K562 (cell line): ENCODE data around the gene LTBP4. TPM values are rescaled to one million over a fixed set of nuclear protein-coding genes. Genes with fewer than 3 reads are reported as not detected.

Source experiments
- AFF1 ChIP-seq, 2 experiments: fragments of 450-650 bp; IDR thresholded peaks; 2 replicates each; pipeline ENCODE4 v1.6.1; 2018; ENCODE audit warnings: mild to moderate bottlenecking in 2 of 2, low read depth in 1 of 2; ENCODE audit not compliant: partially characterized antibody in 2 of 2
- CC2D1A ChIP-seq: fragments of 450-650 bp; IDR thresholded peaks from 2 replicates; pipeline ENCODE4 v1.6.1; 2017; ENCODE audit warnings: mild to moderate bottlenecking
- HIVEP1 ChIP-seq: fragments of 250-450 bp; sonication (Bioruptor Pico); IDR thresholded peaks from 2 replicates; pipeline ENCODE4 v1.4.0; 2020; ENCODE audit warnings: mild to moderate bottlenecking
- ILK ChIP-seq: fragments of 450-650 bp; IDR thresholded peaks from 2 replicates; pipeline ENCODE4 v1.6.1; 2016; ENCODE audit warnings: missing genetic modification characterization, low read depth, mild to moderate bottlenecking, missing compliant biosample characterization, moderate library complexity, borderline replicate concordance
- MEF2A ChIP-seq: IDR thresholded peaks from 2 replicates; pipeline ENCODE4 v1.6.1; 2011; ENCODE audit warnings: low read depth, mild to moderate bottlenecking, low read length, moderate library complexity; ENCODE audit not compliant: control insufficient read depth
- MXI1 ChIP-seq: IDR thresholded peaks from 2 replicates; pipeline ENCODE4 v1.6.1; 2011; ENCODE audit warnings: low read depth, mild to moderate bottlenecking, improper control_type of control experiment, low read length
- NCOA6 ChIP-seq: fragments of 450-650 bp; IDR thresholded peaks from 2 replicates; pipeline ENCODE4 v1.6.1; 2017; ENCODE audit warnings: mild to moderate bottlenecking
- NFE2 ChIP-seq: IDR thresholded peaks from 2 replicates; pipeline ENCODE4 v1.6.1; 2014; ENCODE audit warnings: antibody characterized with exemption, low read depth
- NRF1 ChIP-seq, 2 experiments: fragments of 450-650 bp; IDR thresholded peaks in 1 of 2; conservative IDR thresholded peaks in 1 of 2; 2 replicates each; pipeline ENCODE4 v1.6.1; 2014; ENCODE audit warnings: mild to moderate bottlenecking in 2 of 2
- PHF8 ChIP-seq: fragments of 200-600 bp; sonication (generic); IDR thresholded peaks from 2 replicates; pipeline ENCODE4 v1.6.1; 2012; ENCODE audit warnings: mixed run types, mild to moderate bottlenecking, inconsistent platforms, low read length, moderate library complexity, borderline replicate concordance
- RBFOX2 ChIP-seq: fragments of 200-400 bp; formaldehyde crosslinking; IDR thresholded peaks from 2 replicates; pipeline ENCODE4 v1.6.1; 2017; ENCODE audit warnings: low read depth, mild to moderate bottlenecking, low read length, moderate library complexity
- SAFB ChIP-seq: fragments of 200-400 bp; formaldehyde crosslinking; IDR thresholded peaks from 2 replicates; pipeline ENCODE4 v1.6.1; 2017; ENCODE audit warnings: low read depth, low read length, borderline replicate concordance
- STAT5A ChIP-seq: IDR thresholded peaks from 2 replicates; pipeline ENCODE4 v1.6.1; 2012; ENCODE audit warnings: low read length, inconsistent platforms, borderline replicate concordance
- TBP ChIP-seq: optimal IDR thresholded peaks from 2 replicates; pipeline ENCODE3; 2011; ENCODE audit warnings: low read depth, low read length, improper control_type of control experiment
- TCF7L2 ChIP-seq: fragments of 150-350 bp; IDR thresholded peaks from 2 replicates; pipeline ENCODE4 v1.6.1; 2016; ENCODE audit warnings: low read depth, mild to moderate bottlenecking, low read length, moderate library complexity
- ZNF124 ChIP-seq: sonication (generic); formaldehyde crosslinking; IDR thresholded peaks from 2 replicates; pipeline ENCODE4 v1.8.1; 2022; ENCODE audit warnings: missing genetic modification reagents
- ZNF175 ChIP-seq: fragments of 200-800 bp; sonication (Bioruptor generic); IDR thresholded peaks from 2 replicates; pipeline ENCODE4 v1.6.1; 2016; ENCODE audit warnings: low read depth, mild to moderate bottlenecking, missing genetic modification characterization, missing compliant biosample characterization
- ZNF57 ChIP-seq: fragments of 450-650 bp; formaldehyde crosslinking; IDR thresholded peaks from 2 replicates; pipeline ENCODE4 v1.4.0; 2020; ENCODE audit warnings: mild to moderate bottlenecking, moderate library complexity
- ZNF79 ChIP-seq: fragments of 250-450 bp; sonication (Bioruptor Pico); IDR thresholded peaks from 2 replicates; pipeline ENCODE4 v1.4.0; 2020; ENCODE audit warnings: low read depth, mild to moderate bottlenecking, moderate library complexity
- polyA plus RNA-seq, 8 experiments: library from polyadenylated mRNA; depleted of rRNA in 4 of 8; stranded (reverse) in 5 of 8; unstranded in 3 of 8; fragments of >200 nt; fragmentation: Nextera tagmentation in 2 of 8; fragmentation: Illumina TruSeq in 1 of 8; extraction: Ambion mirVana in 2 of 8; extraction: Trizol in 1 of 8; gene quantifications; 2 replicates each; pipeline versions ENCODE4 v1.2.1 to v1.2.3, GENCODE V29; 2011 to 2014; ENCODE audit warnings: inconsistent platforms in 1 of 8, missing spikeins in 1 of 8
- total RNA-seq, 7 experiments: library from RNA; depleted of rRNA in 6 of 7; stranded (reverse); fragments of >200 nt in 6 of 7; fragmentation: Illumina TruSeq in 2 of 7; extraction: Trizol in 2 of 7; gene quantifications; 2 replicates each; pipeline versions ENCODE4 v1.2.1 to v1.2.3, GENCODE V29; 2011 to 2021; ENCODE audit warnings: low replicate concordance in 1 of 7
- TF ChIP-seq, protein P1 (sequence below): fragments of 450-650 bp; IDR thresholded peaks from 2 replicates; pipeline ENCODE4 v1.6.1; 2016; ENCODE audit warnings: borderline replicate concordance
- TF ChIP-seq, protein P2 (sequence below): fragments of 450-650 bp; IDR thresholded peaks from 2 replicates; pipeline ENCODE4 v1.6.1; 2016; ENCODE audit warnings: missing biosample characterization, missing genetic modification characterization

LTBP4 gene
- total and polyA plus RNA-seq, 9 of the 15 experiments (the other 6 are each of a cell fraction or from before 2014, with no cell fraction given) = 0.35 to 160 (median 31.6) TPM

GRCh38 chr19:40613690-40614621, 12.8 kb downstream of the LTBP4 start (continued):
- TF ChIP-seq, protein P1, sequence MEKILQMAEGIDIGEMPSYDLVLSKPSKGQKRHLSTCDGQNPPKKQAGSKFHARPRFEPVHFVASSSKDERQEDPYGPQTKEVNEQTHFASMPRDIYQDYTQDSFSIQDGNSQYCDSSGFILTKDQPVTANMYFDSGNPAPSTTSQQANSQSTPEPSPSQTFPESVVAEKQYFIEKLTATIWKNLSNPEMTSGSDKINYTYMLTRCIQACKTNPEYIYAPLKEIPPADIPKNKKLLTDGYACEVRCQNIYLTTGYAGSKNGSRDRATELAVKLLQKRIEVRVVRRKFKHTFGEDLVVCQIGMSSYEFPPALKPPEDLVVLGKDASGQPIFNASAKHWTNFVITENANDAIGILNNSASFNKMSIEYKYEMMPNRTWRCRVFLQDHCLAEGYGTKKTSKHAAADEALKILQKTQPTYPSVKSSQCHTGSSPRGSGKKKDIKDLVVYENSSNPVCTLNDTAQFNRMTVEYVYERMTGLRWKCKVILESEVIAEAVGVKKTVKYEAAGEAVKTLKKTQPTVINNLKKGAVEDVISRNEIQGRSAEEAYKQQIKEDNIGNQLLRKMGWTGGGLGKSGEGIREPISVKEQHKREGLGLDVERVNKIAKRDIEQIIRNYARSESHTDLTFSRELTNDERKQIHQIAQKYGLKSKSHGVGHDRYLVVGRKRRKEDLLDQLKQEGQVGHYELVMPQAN = peak; percentile 52
- TF ChIP-seq CC2D1A = 0 out of 2 replicates have a peak, but pooled peaks have one; percentile 19
- TF ChIP-seq NCOA6 = peak; percentile 86
- no peak; the same call in 1 of the 2 replicates for TF ChIP-seq SAFB
- TF ChIP-seq ZNF79 = no peak
- TF ChIP-seq NRF1 (conservative IDR thresholded peaks at IDR 0.05 in 1 of 2, IDR thresholded peaks at IDR 0.05 in 1 of 2) = peak in 1 of 2 experiments; percentile 22; a peak in 2 of 4 replicates
- TF ChIP-seq PHF8 = peak; percentile 45; the same call in 1 of the 2 replicates
- no peak for TF ChIP-seq AFF1 (IDR thresholded peaks at IDR 0.05; ENCODE audit: low read depth in 1 of 2, partially characterized antibody in 2 of 2)
- TF ChIP-seq TCF7L2 = no peak
- TF ChIP-seq MXI1 = no peak
- TF ChIP-seq ZNF124 (CRISPR knock-in tag) = no peak
- TF ChIP-seq ZNF175 = no peak
- no peak for TF ChIP-seq NFE2
- TF ChIP-seq RBFOX2 = peak; percentile 59
- no peak for TF ChIP-seq STAT5A
- TF ChIP-seq HIVEP1 = no peak
- no peak for TF ChIP-seq ZNF57 (CRISPR knock-in tag)
- no peak for TF ChIP-seq MEF2A
- peak; percentile 29 for TF ChIP-seq TBP
- TF ChIP-seq, protein P2, sequence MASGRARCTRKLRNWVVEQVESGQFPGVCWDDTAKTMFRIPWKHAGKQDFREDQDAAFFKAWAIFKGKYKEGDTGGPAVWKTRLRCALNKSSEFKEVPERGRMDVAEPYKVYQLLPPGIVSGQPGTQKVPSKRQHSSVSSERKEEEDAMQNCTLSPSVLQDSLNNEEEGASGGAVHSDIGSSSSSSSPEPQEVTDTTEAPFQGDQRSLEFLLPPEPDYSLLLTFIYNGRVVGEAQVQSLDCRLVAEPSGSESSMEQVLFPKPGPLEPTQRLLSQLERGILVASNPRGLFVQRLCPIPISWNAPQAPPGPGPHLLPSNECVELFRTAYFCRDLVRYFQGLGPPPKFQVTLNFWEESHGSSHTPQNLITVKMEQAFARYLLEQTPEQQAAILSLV (tag) = no peak
- TF ChIP-seq ILK (tag) = no peak
